Neuronal stem cell (in vitro differentiated cells): ENCODE results near the gene ARMC8.

ENCODE experiments used
- DNase-seq: peaks from one replicate; pipeline ENCODE4 v3.0.0-alpha.2; 2013; ENCODE audit warnings: low spot score
- H2AFZ ChIP-seq: one replicate; pipeline ENCODE4 v1.6.1; 2013; ENCODE audit warnings: mild to moderate bottlenecking, low read length, inconsistent platforms
- H2AK5ac ChIP-seq: 2 replicates; pipeline ENCODE4 v1.6.1; 2013; ENCODE audit warnings: low read depth, mild to moderate bottlenecking, inconsistent platforms, low read length, moderate library complexity, mixed read lengths
- H2BK120ac ChIP-seq: 2 replicates; pipeline ENCODE4 v1.6.1; 2013; ENCODE audit warnings: low read depth, mild to moderate bottlenecking, inconsistent platforms, low read length, moderate library complexity, mixed read lengths
- H2BK12ac ChIP-seq: one replicate; pipeline ENCODE4 v1.6.1; 2013; ENCODE audit warnings: low read length, inconsistent platforms
- H2BK15ac ChIP-seq: 2 replicates; pipeline ENCODE4 v1.6.1; 2013; ENCODE audit warnings: mild to moderate bottlenecking, low read length, inconsistent platforms, mixed read lengths
- H2BK5ac ChIP-seq: one replicate; pipeline ENCODE4 v1.6.1; 2013; ENCODE audit warnings: inconsistent platforms, mild to moderate bottlenecking, low read length, moderate library complexity
- H3K14ac ChIP-seq: one replicate; pipeline ENCODE4 v1.6.1; 2013; ENCODE audit warnings: low read length, inconsistent platforms
- H3K18ac ChIP-seq: 2 replicates; pipeline ENCODE4 v1.6.1; 2013; ENCODE audit warnings: low read length, inconsistent platforms
- H3K23ac ChIP-seq: 2 replicates; pipeline ENCODE4 v1.6.1; 2013; ENCODE audit warnings: low read depth, mild to moderate bottlenecking, mixed read lengths, low read length, inconsistent platforms; ENCODE audit not compliant: poor library complexity
- H3K27ac ChIP-seq: replicated peaks from 3 replicates; pipeline ENCODE4 v1.5.1; 2013; ENCODE audit warnings: low read length, inconsistent platforms
- H3K27me3 ChIP-seq, 3 experiments: 2 replicates each; pipeline ENCODE4 v1.6.1; 2013; ENCODE audit warnings: low read length in 3 of 3, mild to moderate bottlenecking in 2 of 3, inconsistent platforms in 1 of 3, low read depth in 1 of 3, mixed read lengths in 1 of 3, moderate library complexity in 1 of 3; ENCODE audit not compliant: control insufficient read depth in 3 of 3, insufficient read depth in 3 of 3
- H3K36me3 ChIP-seq, 2 donors: replicated peaks in 1 of 2; 2 replicates each; pipeline ENCODE4 v1.6.1; 2013; ENCODE audit warnings: low read length in 2 of 2; ENCODE audit not compliant: control insufficient read depth in 2 of 2, insufficient read depth in 2 of 2
- H3K4ac ChIP-seq: 2 replicates; pipeline ENCODE4 v1.6.1; 2013; ENCODE audit warnings: inconsistent platforms, mild to moderate bottlenecking, low read length, moderate library complexity
- H3K4me1 ChIP-seq, 2 donors: 1 replicate in 1 of 2; 2 replicates in 1 of 2; pipeline ENCODE4 v1.6.1; 2013; ENCODE audit warnings: low read length in 2 of 2, low read depth in 1 of 2; ENCODE audit not compliant: control insufficient read depth in 2 of 2, insufficient read depth in 1 of 2
- H3K4me2 ChIP-seq: one replicate; pipeline ENCODE4 v1.6.1; 2013; ENCODE audit warnings: mild to moderate bottlenecking, low read length, inconsistent platforms; ENCODE audit not compliant: insufficient read depth, poor library complexity, severe bottlenecking
- H3K4me3 ChIP-seq, 2 donors: 2 replicates each; pipeline ENCODE4 v1.5.1; 2013; ENCODE audit warnings: low read length in 2 of 2, mild to moderate bottlenecking in 2 of 2, inconsistent platforms in 1 of 2, moderate library complexity in 1 of 2
- H3K79me1 ChIP-seq: one replicate; pipeline ENCODE4 v1.6.1; 2013; ENCODE audit warnings: low read depth, mild to moderate bottlenecking, inconsistent platforms, low read length, moderate library complexity
- H3K9ac ChIP-seq: one replicate; pipeline ENCODE4 v1.6.1; 2013; ENCODE audit warnings: mild to moderate bottlenecking, low read depth, low read length, inconsistent platforms; ENCODE audit not compliant: poor library complexity
- H3K9me3 ChIP-seq, 2 donors: replicated peaks in 1 of 2; 2 replicates each; pipeline versions ENCODE3 to v1.6.1; 2013; ENCODE audit warnings: low read length in 2 of 2, mild to moderate bottlenecking in 2 of 2, inconsistent platforms in 1 of 2, low read depth in 1 of 2, mixed read lengths in 1 of 2, moderate library complexity in 1 of 2; ENCODE audit not compliant: control insufficient read depth in 2 of 2, insufficient read depth in 1 of 2
- H4K8ac ChIP-seq: one replicate; pipeline ENCODE4 v1.6.1; 2013; ENCODE audit warnings: low read depth, mild to moderate bottlenecking, inconsistent platforms, low read length, moderate library complexity
- H4K91ac ChIP-seq: one replicate; pipeline ENCODE4 v1.6.1; 2013; ENCODE audit warnings: low read length, low read depth, mild to moderate bottlenecking, inconsistent platforms; ENCODE audit not compliant: poor library complexity
- WGBS, 2 donors: extraction: QIAGEN DNeasy Blood & Tissue Kit; methylation state at CpG; one replicate each; pipeline ENCODE4 v1.1.7; 2013; ENCODE audit warnings: missing lambda C conversion rate in 2 of 2, mixed read lengths in 1 of 2; ENCODE audit not compliant: insufficient read length in 2 of 2, insufficient replicate concordance in 1 of 2; ENCODE audit errors: extremely low coverage in 2 of 2; 5-methylcytosine and 5-hydroxymethylcytosine counted together

The ARMC8 gene

GRCh38 chr3:138222131-138222941 is 35.2 kb downstream of the ARMC8 start:
- Histone ChIP-seq H3K27me3 (no peaks in the 10 kb centered on the region), H3K23ac (no peak overlapping the region), H2BK120ac (no peak overlapping the region), H2AK5ac (no peak overlapping the region), H3K4ac (no peak overlapping the region), H3K36me3 (peaks cover 10 to 57% of the 10 kb centered on the region in 2 donors), H4K91ac (no peak overlapping the region), H2BK15ac (no peak overlapping the region), H2BK5ac (no peak overlapping the region), H4K8ac (no peak overlapping the region), H3K4me1 (no peaks in the 10 kb centered on the region), H3K14ac (no peak overlapping the region), H3K18ac (no peak overlapping the region), H3K27ac (no peak overlapping the region), H2BK12ac (no peak overlapping the region), H3K9me3 (no peaks in the 10 kb centered on the region), H3K4me2 (no peak overlapping the region), H3K4me3 (no peak overlapping the region), H3K79me1 (peaks cover 2% of the 10 kb centered on the region), H2AFZ (no peak overlapping the region), H3K9ac (no peak overlapping the region)
- WGBS, 2 donors: no CpG with 5 or more reads among the region's 2 CpGs
- DNase-seq: no peak

- Histone ChIP-seq H3K14ac (no peak overlapping the region), H3K9ac (no peak overlapping the region), H3K36me3 (peaks cover 10 to 63% of the 10 kb centered on the region in 2 donors), H3K4ac (no peak overlapping the region), H3K4me3 (no peak overlapping the region), H3K27ac (no peak overlapping the region), H2BK12ac (no peak overlapping the region), H2AK5ac (no peak overlapping the region), H3K9me3 (no peaks in the 10 kb centered on the region), H4K8ac (no peak overlapping the region), H3K18ac (no peak overlapping the region), H2AFZ (no peak overlapping the region), H3K4me1 (no peaks in the 10 kb centered on the region), H3K4me2 (no peak overlapping the region), H4K91ac (no peak overlapping the region), H2BK120ac (no peak overlapping the region), H3K79me1 (peaks cover 2% of the 10 kb centered on the region), H3K23ac (no peak overlapping the region), H2BK5ac (no peak overlapping the region), H2BK15ac (no peak overlapping the region), H3K27me3 (no peaks in the 10 kb centered on the region)
- no peak for DNase-seq
- no CpG with 5 or more reads among the region's 2 CpGs for WGBS, 2 donors
These were observed 35.8 kb downstream of the ARMC8 start for GRCh38 chr3:138222942-138223287.

GRCh38 chr3:138227650-138228049 is 40.5 kb downstream of the ARMC8 start:
- Histone ChIP-seq H4K8ac (no peak overlapping the region), H4K91ac (no peak overlapping the region), H2BK15ac (no peak overlapping the region), H3K23ac (no peak overlapping the region), H2AK5ac (no peak overlapping the region), H3K4me1 (no peaks in the 10 kb centered on the region), H3K4me2 (no peak overlapping the region), H3K14ac (no peak overlapping the region), H2AFZ (no peak overlapping the region), H2BK12ac (no peak overlapping the region), H3K4ac (no peak overlapping the region), H3K18ac (no peak overlapping the region), H3K9ac (no peak overlapping the region), H3K9me3 (no peaks in the 10 kb centered on the region), H2BK5ac (no peak overlapping the region), H3K36me3 (peaks cover 15 to 98% of the 10 kb centered on the region in 2 donors), H3K4me3 (no peak overlapping the region), H3K27me3 (no peaks in the 10 kb centered on the region), H3K79me1 (no peaks in the 10 kb centered on the region), H2BK120ac (no peak overlapping the region), H3K27ac (no peak overlapping the region)
- WGBS, 2 donors: no CpG with 5 or more reads among the region's 1 CpG
- DNase-seq: no peak

- no peak overlapping the region for H3K4me2 ChIP-seq
- no peak overlapping the region for H4K8ac ChIP-seq
- H3K4me1 ChIP-seq: no peaks in the 10 kb centered on the region
- no peak overlapping the region for H4K91ac ChIP-seq
- no peak overlapping the region for H2BK12ac ChIP-seq
- no peak overlapping the region for H3K4ac ChIP-seq
- no peak overlapping the region for H3K27ac ChIP-seq
- no peak overlapping the region for H2AFZ ChIP-seq
- DNase-seq: no peak
- no peaks in the 10 kb centered on the region for H3K79me1 ChIP-seq
- no peak overlapping the region for H2BK5ac ChIP-seq
- H3K23ac ChIP-seq: no peak overlapping the region
- no peak overlapping the region for H3K14ac ChIP-seq
- H2BK15ac ChIP-seq: no peak overlapping the region
- no peak overlapping the region for H2BK120ac ChIP-seq
- H2AK5ac ChIP-seq: no peak overlapping the region
- no peak overlapping the region for H3K9ac ChIP-seq
- H3K36me3 ChIP-seq: peaks cover 5 to 98% of the 10 kb centered on the region in 2 donors
- H3K4me3 ChIP-seq: no peak overlapping the region
- H3K27me3 ChIP-seq: no peaks in the 10 kb centered on the region
- WGBS, 2 donors: no CpG with 5 or more reads among the region's 2 CpGs
- H3K18ac ChIP-seq: no peak overlapping the region
- no peaks in the 10 kb centered on the region for H3K9me3 ChIP-seq
These were observed 43.4 kb downstream of the ARMC8 start for GRCh38 chr3:138230525-138230924.
